K562 (cell line): ENCODE results near the gene SOX6. TPM values are rescaled to one million over a fixed set of nuclear protein-coding genes. Genes with fewer than 3 reads are reported as not detected.

Source experiments
- ATAC-seq: fragments of 200-7000 bp; cut with Tn5 transposase; 3 replicates; pipeline ENCODE4 v1.9.1; 2020; ENCODE audit warnings: moderate library complexity
- BruUV-seq: library from RNA; stranded (reverse); fragments of 400-500 nt; replicated peaks from 2 replicates; lab custom pipeline; 2021; lab: Mats Ljungman, UMichigan
- CTCF ChIA-PET: fragments of 300-600 bp; formaldehyde crosslinking; extraction: SDS; loops from one replicate; lab custom pipeline; 2021; ENCODE audit warnings: low intra/inter-chr PET ratio; lab: Yijun Ruan, JAX
- POLR2A ChIA-PET: fragments of 300-600, 350-650 bp; sonication (Branson Sonifier 250); formaldehyde crosslinking; extraction: SDS; loops from one replicate; lab custom pipeline; 2021; ENCODE audit warnings: antibody characterized with exemption, inconsistent platforms; lab: Yijun Ruan, JAX
- DNase-seq, 4 experiments: peaks; one replicate each; pipeline versions ENCODE4 v3.0.0 to v3.0.0-alpha.2; 2011 to 2018; ENCODE audit warnings: low spot score in 3 of 4, mixed read lengths in 3 of 4; ENCODE audit errors: extremely low read depth in 1 of 4
- FAIRE-seq: peaks from 2 replicates; lab custom pipeline; 2011; peaks lifted over from hg19 to GRCh38; lab: Jason Lieb, UNC
- H2AFZ ChIP-seq: 2 replicates; pipeline ENCODE4 v1.6.0; 2011; ENCODE audit warnings: low read depth, low read length, control low read depth, inconsistent platforms
- H3K27ac ChIP-seq: fragments of 200-600 bp; 3 replicates; pipeline ENCODE4 v1.8.0; 2011; ENCODE audit warnings: low read depth, mild to moderate bottlenecking, control low read depth, inconsistent platforms, low read length, moderate library complexity, mixed read lengths; ENCODE audit errors: extremely low read depth
- H3K27me3 ChIP-seq, 2 experiments: fragments of 300-600 bp in 1 of 2; 2 replicates in 1 of 2; 3 replicates in 1 of 2; pipeline versions ENCODE4 v1.6.0 to v1.8.0; 2011; ENCODE audit warnings: inconsistent platforms in 2 of 2, low read length in 2 of 2, mild to moderate bottlenecking in 1 of 2, mixed read lengths in 1 of 2, moderate library complexity in 1 of 2; ENCODE audit not compliant: control insufficient read depth in 2 of 2, insufficient read depth in 2 of 2
- H3K36me3 ChIP-seq: fragments of 300-600 bp; 3 replicates; pipeline ENCODE4 v1.8.0; 2011; ENCODE audit warnings: mild to moderate bottlenecking, low read length, inconsistent platforms; ENCODE audit not compliant: control insufficient read depth, insufficient read depth
- H3K4me1 ChIP-seq, 2 experiments: fragments of 200-600 bp in 1 of 2; replicated peaks in 1 of 2; 2 replicates in 1 of 2; 3 replicates in 1 of 2; pipeline versions ENCODE4 v1.5.1 to v1.8.0; 2011; ENCODE audit warnings: inconsistent platforms in 2 of 2, low read length in 2 of 2, mild to moderate bottlenecking in 1 of 2, mixed read lengths in 1 of 2, moderate library complexity in 1 of 2; ENCODE audit not compliant: control insufficient read depth in 2 of 2, insufficient read depth in 2 of 2
- H3K4me2 ChIP-seq: 2 replicates; pipeline ENCODE4 v1.6.1; 2011; ENCODE audit warnings: low read length, control low read depth, inconsistent platforms, mixed read lengths; ENCODE audit not compliant: insufficient read depth
- H3K4me3 ChIP-seq: fragments of 200-600 bp; sonication (generic), shearing (Covaris generic); 2 replicates; pipeline ENCODE4 v1.5.1; 2016; ENCODE audit warnings: control low read depth, inconsistent platforms
- H3K79me2 ChIP-seq: fragments of 200-600 bp; 3 replicates; pipeline ENCODE4 v1.8.0; 2011; ENCODE audit warnings: low read length, inconsistent platforms; ENCODE audit not compliant: control insufficient read depth, insufficient read depth
- H3K9ac ChIP-seq, 2 experiments: 2 replicates each; pipeline versions ENCODE4 v1.6.0 to v1.6.1; 2011; ENCODE audit warnings: low read depth in 2 of 2, low read length in 2 of 2, control low read depth in 1 of 2, inconsistent platforms in 1 of 2, mild to moderate bottlenecking in 1 of 2, mixed read lengths in 1 of 2; ENCODE audit not compliant: insufficient read depth in 1 of 2
- H3K9me1 ChIP-seq: one replicate; pipeline ENCODE4 v1.6.0; 2011; ENCODE audit warnings: inconsistent platforms, mild to moderate bottlenecking, low read length, moderate library complexity; ENCODE audit not compliant: control insufficient read depth, insufficient read depth
- H3K9me3 ChIP-seq: replicated peaks from 2 replicates; pipeline ENCODE4 v1.5.1; 2011; ENCODE audit warnings: low read depth, low read length, inconsistent platforms; ENCODE audit not compliant: control insufficient read depth, insufficient read depth
- H4K20me1 ChIP-seq: replicated peaks from 2 replicates; pipeline ENCODE4 v1.6.1; 2011; ENCODE audit warnings: low read length, inconsistent platforms, mixed read lengths; ENCODE audit not compliant: control insufficient read depth, insufficient read depth
- BHLHE40 ChIP-seq: IDR thresholded peaks from 2 replicates; pipeline ENCODE4 v1.6.1; 2011; ENCODE audit warnings: low read length, improper control_type of control experiment
- E4F1 ChIP-seq: fragments of 250-450 bp; sonication (Bioruptor Pico); IDR thresholded peaks from 2 replicates; pipeline ENCODE4 v1.5.0; 2021; ENCODE audit warnings: mild to moderate bottlenecking, borderline replicate concordance
- HCFC1 ChIP-seq: IDR thresholded peaks from 2 replicates; pipeline ENCODE4 v1.6.1; 2012; ENCODE audit warnings: low read depth, low read length, improper control_type of control experiment
- HMG20A ChIP-seq: fragments of 450-650 bp; formaldehyde crosslinking; conservative IDR thresholded peaks from 2 replicates; pipeline ENCODE4 v1.4.0; 2020; ENCODE audit warnings: mild to moderate bottlenecking, mixed read lengths
- HNRNPL ChIP-seq: fragments of 200-400 bp; formaldehyde crosslinking; IDR thresholded peaks from 2 replicates; pipeline ENCODE4 v1.6.1; 2017; ENCODE audit warnings: low read depth, mild to moderate bottlenecking, low read length
- NONO ChIP-seq, 2 experiments: fragments of 200-400 bp in 1 of 2; fragments of 450-650 bp in 1 of 2; formaldehyde crosslinking in 1 of 2; IDR thresholded peaks; 2 replicates each; pipeline ENCODE4 v1.6.1; 2017; ENCODE audit warnings: low read depth in 2 of 2, mild to moderate bottlenecking in 2 of 2, moderate library complexity in 2 of 2, low read length in 1 of 2
- RBM39 ChIP-seq: fragments of 200-400 bp; formaldehyde crosslinking; optimal IDR thresholded peaks from 2 replicates; pipeline ENCODE3; 2018; ENCODE audit warnings: low read depth, low read length
- SNIP1 ChIP-seq: fragments of 450-650 bp; IDR thresholded peaks from 2 replicates; pipeline ENCODE4 v1.7.1; 2017; ENCODE audit warnings: low read depth, mild to moderate bottlenecking
- SUPT5H ChIP-seq: fragments of 450-650 bp; IDR thresholded peaks from 2 replicates; pipeline ENCODE4 v1.6.1; 2016
- ZNF165 ChIP-seq: fragments of 250-450 bp; sonication (Bioruptor Pico); IDR thresholded peaks from 2 replicates; pipeline ENCODE4 v1.4.0; 2020; ENCODE audit warnings: borderline replicate concordance
- ZNF263 ChIP-seq: sonication (generic); formaldehyde crosslinking; IDR thresholded peaks from 2 replicates; pipeline ENCODE4 v1.8.0; 2022; ENCODE audit warnings: mild to moderate bottlenecking, missing genetic modification reagents, borderline replicate concordance
- ZNF699 ChIP-seq: fragments of 250-450 bp; sonication (Bioruptor Pico); IDR thresholded peaks from 2 replicates; pipeline ENCODE4 v1.8.0; 2021; ENCODE audit warnings: mild to moderate bottlenecking, moderate library complexity; ENCODE audit not compliant: insufficient replicate concordance
- WGBS: fragments of 100-300 bp; shearing (Covaris generic); methylation state at CpG from one replicate; pipeline ENCODE4 v1.1.6; 2016; ENCODE audit warnings: low coverage, mixed read lengths; ENCODE audit not compliant: insufficient coverage; ENCODE audit errors: missing lambda C conversion rate; 5-methylcytosine and 5-hydroxymethylcytosine counted together
- in situ Hi-C: fragments of 300-500 bp; cut with MboI; formaldehyde crosslinking; loops from 4 replicates; pipeline ENCODE4 v1.15.0; 2018; ENCODE audit warnings: inconsistent platforms, mixed read lengths
- intact Hi-C: fragments of 100-400 bp; cut with micrococcal nuclease; formaldehyde crosslinking; loops from 2 replicates; pipeline ENCODE4 v1.14.2; 2022
- polyA plus RNA-seq, 8 experiments: library from polyadenylated mRNA; depleted of rRNA in 4 of 8; stranded (reverse) in 5 of 8; unstranded in 3 of 8; fragments of >200 nt; fragmentation: Nextera tagmentation in 2 of 8; fragmentation: Illumina TruSeq in 1 of 8; extraction: Ambion mirVana in 2 of 8; extraction: Trizol in 1 of 8; gene quantifications; 2 replicates each; pipeline versions ENCODE4 v1.2.1 to v1.2.3, GENCODE V29; 2011 to 2014; ENCODE audit warnings: inconsistent platforms in 1 of 8, missing spikeins in 1 of 8
- total RNA-seq, 7 experiments: library from RNA; depleted of rRNA in 6 of 7; stranded (reverse); fragments of >200 nt in 6 of 7; fragmentation: Illumina TruSeq in 2 of 7; extraction: Trizol in 2 of 7; gene quantifications; 2 replicates each; pipeline versions ENCODE4 v1.2.1 to v1.2.3, GENCODE V29; 2011 to 2021; ENCODE audit warnings: low replicate concordance in 1 of 7
- TF ChIP-seq, protein P1 (sequence below): fragments of 450-650 bp; IDR thresholded peaks from 2 replicates; pipeline ENCODE4 v1.6.1; 2017; ENCODE audit warnings: antibody characterized with exemption

Gene SOX6
- total and polyA plus RNA-seq, 9 of the 15 experiments (the other 6 are each of a cell fraction or from before 2014, with no cell fraction given) = 0.89 to 8.7 (median 5.7) TPM

DNA sequence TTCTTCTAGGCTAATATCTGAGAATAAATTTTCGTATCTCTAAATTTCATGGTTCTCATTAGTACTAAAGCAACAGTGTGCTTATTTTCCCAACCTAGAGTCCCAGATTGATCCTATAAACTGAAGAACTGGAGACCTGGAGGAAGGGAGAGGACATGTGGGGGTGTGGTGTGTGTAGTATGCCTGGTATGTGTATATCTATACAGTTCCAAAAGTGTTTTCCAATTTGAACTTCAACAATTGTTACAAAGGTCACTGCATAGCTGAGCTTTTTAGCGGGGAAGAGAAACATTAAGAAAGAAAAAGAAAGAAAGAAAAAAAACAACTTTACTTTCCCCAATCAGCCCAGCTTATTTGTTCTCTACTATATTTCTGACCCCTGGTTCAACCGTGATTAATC, 152.1 kb downstream of the SOX6 start:
- Histone ChIP-seq H3K27me3 (no peaks in the 10 kb centered on the region), H3K4me1 (no peaks in the 10 kb centered on the region), H3K27ac (no peak overlapping the region)
- no peak for FAIRE-seq
- intact Hi-C loops = no loop called here
- TF ChIP-seq ZNF165 (no peak), HCFC1 (no peak), ZNF263 (CRISPR knock-in tag) (no peak), RBM39 (no peak), SUPT5H (no peak)
- TF ChIP-seq, all 486 proteins: peak for 0
- no peak overlapping the region for H3K4me2 ChIP-seq
- DNase-seq = no peak
- H3K4me3 ChIP-seq = no peak overlapping the region
- H3K9me1 ChIP-seq = no peaks in the 10 kb centered on the region
- no peak overlapping the region for H3K9ac ChIP-seq
- ATAC-seq = no peak
- no peaks in the 10 kb centered on the region for H3K79me2 ChIP-seq
- H3K9me3 ChIP-seq = no peaks in the 10 kb centered on the region
- ChIA-PET POLR2A (interaction anchor here (1.5 kb wide), 1 partner anchor 10 kb away, joined by 5 read pairs; no protein-coding TSS in a partner anchor), CTCF (no interaction called here)
- H3K36me3 ChIP-seq = no peaks in the 10 kb centered on the region
- in situ Hi-C loops = no loop called here
- 73% methylated on average over 2 of the region's 3 CpGs for WGBS
- no TSS peak for BruUV-seq
- H4K20me1 ChIP-seq = no peaks in the 10 kb centered on the region
- no peak overlapping the region for H2AFZ ChIP-seq

DNA sequence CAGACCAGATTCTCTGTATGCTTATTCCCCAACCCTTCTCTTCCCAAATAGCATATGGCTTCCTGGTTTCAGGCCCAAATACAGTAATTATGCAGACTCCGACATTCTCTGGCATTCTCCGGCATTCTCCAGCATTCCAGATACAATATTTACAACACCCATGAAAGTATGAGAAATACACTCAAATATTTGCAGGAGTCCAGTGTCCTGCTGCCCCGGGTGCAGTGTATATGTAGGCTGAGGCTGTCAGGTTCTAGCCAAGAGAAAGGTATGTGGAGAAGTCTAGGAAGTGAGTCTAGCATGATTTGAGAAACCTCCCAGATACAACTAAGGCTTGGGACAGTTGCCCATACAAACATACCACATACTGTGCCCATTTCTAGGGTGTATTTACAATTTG, 160.7 kb downstream of the SOX6 start:
- Histone ChIP-seq H3K9ac (no peak overlapping the region), H3K9me3 (no peaks in the 10 kb centered on the region), H3K4me3 (no peak overlapping the region), H2AFZ (no peak overlapping the region), H3K9me1 (no peaks in the 10 kb centered on the region), H3K36me3 (no peaks in the 10 kb centered on the region), H3K27ac (no peak overlapping the region), H4K20me1 (no peaks in the 10 kb centered on the region), H3K79me2 (no peaks in the 10 kb centered on the region), H3K4me1 (peaks cover 3 to 15% of the 10 kb centered on the region in 2 experiments; a peak in 4 of 5 replicates), H3K4me2 (no peak overlapping the region), H3K27me3 (no peaks in the 10 kb centered on the region)
- WGBS = 89% methylated on average over 3 of the region's 3 CpGs
- intact Hi-C loops (loop anchor here (10.0 kb wide), 1 partner anchor 251 kb away; no protein-coding TSS in a partner anchor), in situ Hi-C loops (no loop called here)
- ChIA-PET POLR2A (interaction anchor here (0.9 kb wide), 2 partner anchors 9 to 18 kb away, joined by 3 to 5 read pairs; no protein-coding TSS in a partner anchor), CTCF (no interaction called here)
- DNase-seq (no peak), ATAC-seq (0 out of 3 replicates have a peak, but pooled peaks have one; percentile 28), FAIRE-seq (no peak)
- no TSS peak for BruUV-seq
- TF ChIP-seq HNRNPL (no peak), HMG20A (CRISPR knock-in tag) (no peak), E4F1 (CRISPR knock-in tag) (no peak), NONO (IDR thresholded peaks at IDR 0.05; ENCODE audit: low read depth in 2 of 2, low read length in 1 of 2) (no peak), SNIP1 (no peak), ZNF699 (no peak), BHLHE40 (no peak)
- TF ChIP-seq, protein P1, sequence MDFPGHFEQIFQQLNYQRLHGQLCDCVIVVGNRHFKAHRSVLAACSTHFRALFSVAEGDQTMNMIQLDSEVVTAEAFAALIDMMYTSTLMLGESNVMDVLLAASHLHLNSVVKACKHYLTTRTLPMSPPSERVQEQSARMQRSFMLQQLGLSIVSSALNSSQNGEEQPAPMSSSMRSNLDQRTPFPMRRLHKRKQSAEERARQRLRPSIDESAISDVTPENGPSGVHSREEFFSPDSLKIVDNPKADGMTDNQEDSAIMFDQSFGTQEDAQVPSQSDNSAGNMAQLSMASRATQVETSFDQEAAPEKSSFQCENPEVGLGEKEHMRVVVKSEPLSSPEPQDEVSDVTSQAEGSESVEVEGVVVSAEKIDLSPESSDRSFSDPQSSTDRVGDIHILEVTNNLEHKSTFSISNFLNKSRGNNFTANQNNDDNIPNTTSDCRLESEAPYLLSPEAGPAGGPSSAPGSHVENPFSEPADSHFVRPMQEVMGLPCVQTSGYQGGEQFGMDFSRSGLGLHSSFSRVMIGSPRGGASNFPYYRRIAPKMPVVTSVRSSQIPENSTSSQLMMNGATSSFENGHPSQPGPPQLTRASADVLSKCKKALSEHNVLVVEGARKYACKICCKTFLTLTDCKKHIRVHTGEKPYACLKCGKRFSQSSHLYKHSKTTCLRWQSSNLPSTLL = no peak
